Measurements from ENCODE around the gene C15orf61.

C15orf61 gene

GRCh38 chr15:67506775-67507747, 13.9 kb upstream of the C15orf61 start:
- TF ChIP-seq GATA2 (IDR thresholded peaks at IDR 0.05; ENCODE audit: low read depth, low read length): no peak
- no peak for TF ChIP-seq GATA3 (IDR thresholded peaks at IDR 0.05; ENCODE audit: low read depth, low read length)

GRCh38 chr15:67508407-67508806, 12.5 kb upstream of the C15orf61 start:
- TF ChIP-seq GATA2 (IDR thresholded peaks at IDR 0.05; ENCODE audit: low read depth, low read length) (no peak), GATA3 (IDR thresholded peaks at IDR 0.05; ENCODE audit: low read depth, low read length) (no peak)

DNA sequence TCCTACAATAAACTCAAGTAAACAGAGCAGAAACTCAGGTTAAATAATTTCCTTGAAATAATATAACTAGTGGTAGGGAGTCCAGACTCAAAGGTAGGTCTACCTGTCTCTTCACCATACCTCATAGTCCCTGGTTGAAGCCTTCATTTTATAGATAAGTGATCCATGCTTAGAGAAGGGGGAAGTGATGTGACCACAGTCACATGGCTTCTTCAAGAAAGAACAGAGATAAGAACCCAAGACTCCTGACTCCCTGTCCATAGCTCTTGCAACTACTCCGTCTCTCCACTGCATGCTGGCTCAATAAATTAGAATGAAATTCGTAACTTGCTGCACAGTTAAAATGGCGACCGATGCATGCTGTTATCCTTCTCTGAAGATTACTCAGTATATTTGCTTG, 11.0 kb upstream of the C15orf61 start:
- TF ChIP-seq GATA3 (IDR thresholded peaks at IDR 0.05; ENCODE audit: low read depth, low read length): no peak
- TF ChIP-seq GATA2 (IDR thresholded peaks at IDR 0.05; ENCODE audit: low read depth, low read length): no peak

- no peak for TF ChIP-seq GATA3 (IDR thresholded peaks at IDR 0.05; ENCODE audit: low read depth, low read length)
- TF ChIP-seq GATA2 (IDR thresholded peaks at IDR 0.05; ENCODE audit: low read depth, low read length): no peak
These were observed 10.2 kb upstream of the C15orf61 start for GRCh38 chr15:67510597-67511190.

DNA sequence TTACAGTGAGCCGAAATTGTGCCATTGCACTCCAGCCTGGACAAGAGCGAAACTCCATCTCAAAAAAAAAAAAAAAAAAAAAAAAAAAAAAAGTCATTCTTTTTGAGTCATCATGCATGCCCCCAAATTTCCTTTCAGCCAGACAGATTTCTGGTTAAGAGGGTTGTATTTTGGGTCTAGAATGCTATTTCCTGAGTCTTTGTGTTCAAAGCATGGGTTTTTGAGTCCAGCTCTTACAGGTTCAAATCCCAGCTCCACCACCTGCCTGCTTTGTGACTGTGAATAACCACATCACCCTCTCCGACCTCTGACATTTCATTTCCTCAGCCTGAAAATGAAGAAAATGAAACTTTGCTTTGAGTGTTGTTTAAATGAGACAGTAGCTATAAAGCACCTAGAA, 9.3 kb upstream of the C15orf61 start:
- TF ChIP-seq GATA3 (IDR thresholded peaks at IDR 0.05; ENCODE audit: low read depth, low read length): no peak
- TF ChIP-seq GATA2 (IDR thresholded peaks at IDR 0.05; ENCODE audit: low read depth, low read length): no peak

DNA sequence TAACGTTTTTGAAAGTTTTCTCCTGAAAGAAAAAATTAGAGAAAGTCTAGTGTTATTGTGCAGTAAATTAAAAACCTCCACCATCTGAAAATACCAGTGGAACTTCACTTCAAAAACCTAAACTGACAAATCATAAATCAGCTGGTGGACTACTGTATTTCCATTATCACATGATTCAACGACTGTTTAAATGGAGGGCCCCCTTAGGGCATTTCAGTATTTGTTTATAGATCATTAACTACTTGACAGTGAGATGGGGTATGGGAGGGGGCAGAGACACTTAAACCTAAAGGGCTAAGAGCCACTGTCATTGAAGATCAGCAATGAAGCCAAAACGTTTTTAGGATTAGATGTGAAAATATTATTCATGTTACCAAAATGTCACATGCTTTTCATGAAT, 8.8 kb upstream of the C15orf61 start:
- TF ChIP-seq GATA3 (IDR thresholded peaks at IDR 0.05; ENCODE audit: low read depth, low read length) (no peak), GATA2 (IDR thresholded peaks at IDR 0.05; ENCODE audit: low read depth, low read length) (no peak)

DNA sequence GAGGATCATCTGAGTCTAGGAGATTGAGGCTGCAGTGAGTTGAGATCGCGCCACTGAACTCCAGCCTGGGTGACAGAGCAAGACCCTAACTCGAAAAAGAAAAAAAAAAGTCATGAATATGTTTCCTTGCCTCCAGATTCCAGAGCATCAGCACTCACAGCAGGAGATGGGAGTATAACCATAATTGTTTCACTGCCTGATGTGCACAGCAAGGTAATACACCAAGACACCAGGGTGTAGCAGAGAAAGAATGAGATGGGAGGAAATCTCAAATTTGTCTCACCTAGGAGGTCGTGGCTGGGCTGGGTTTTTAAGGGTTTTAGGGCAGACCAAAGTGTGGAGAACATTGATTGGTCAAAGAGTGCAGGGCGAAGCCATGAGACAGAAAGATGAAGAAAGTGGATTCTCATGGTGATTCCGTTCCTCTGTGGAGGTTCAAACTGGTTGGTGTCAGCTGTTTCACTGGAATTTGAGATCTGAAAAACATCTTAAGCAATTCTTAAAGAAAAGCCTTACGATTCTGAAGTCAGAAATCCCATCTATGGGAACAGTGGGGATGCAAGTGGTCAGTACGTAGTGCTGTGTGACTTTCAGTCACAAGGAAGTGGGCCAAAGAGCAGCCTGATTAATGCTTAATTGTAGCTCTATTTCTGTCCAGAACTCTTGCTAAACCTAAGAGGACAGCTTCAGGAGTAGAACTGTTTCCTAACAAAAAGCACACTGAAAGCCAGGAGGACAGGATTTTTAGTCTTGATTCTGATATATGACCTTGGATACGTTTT, 7.8 kb upstream of the C15orf61 start:
- TF ChIP-seq GATA3 (IDR thresholded peaks at IDR 0.05; ENCODE audit: low read depth, low read length) (no peak), GATA2 (IDR thresholded peaks at IDR 0.05; ENCODE audit: low read depth, low read length) (no peak)

- TF ChIP-seq GATA3 (IDR thresholded peaks at IDR 0.05; ENCODE audit: low read depth, low read length) (no peak), GATA2 (IDR thresholded peaks at IDR 0.05; ENCODE audit: low read depth, low read length) (no peak)
These were observed 5.8 kb upstream of the C15orf61 start for GRCh38 chr15:67515090-67515489.

DNA sequence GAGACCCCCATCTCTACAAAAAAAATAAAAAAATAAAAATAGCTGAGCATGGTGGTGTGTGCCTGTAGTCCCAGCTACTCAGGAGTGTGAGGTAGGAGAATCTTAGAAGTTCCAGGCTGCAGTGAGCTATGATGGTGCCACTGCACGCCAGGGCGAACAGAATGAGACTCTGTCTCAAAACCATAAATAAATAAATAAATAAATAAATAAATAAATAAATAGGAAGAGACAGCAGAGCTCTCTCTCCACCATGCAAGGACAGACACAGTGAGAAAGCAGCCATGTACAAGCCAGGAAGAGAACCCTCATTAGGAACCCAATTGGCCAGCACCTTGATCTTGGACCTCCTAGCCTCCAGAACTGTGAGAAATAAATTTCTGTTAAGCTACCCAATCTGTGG, 5.4 kb upstream of the C15orf61 start:
- TF ChIP-seq GATA3 (IDR thresholded peaks at IDR 0.05; ENCODE audit: low read depth, low read length) (no peak), GATA2 (IDR thresholded peaks at IDR 0.05; ENCODE audit: low read depth, low read length) (no peak)

GRCh38 chr15:67520321-67521028, 456 bp upstream of the C15orf61 start:
- no peak for TF ChIP-seq GATA2 (IDR thresholded peaks at IDR 0.05; ENCODE audit: low read depth, low read length)
- no peak for TF ChIP-seq GATA3 (IDR thresholded peaks at IDR 0.05; ENCODE audit: low read depth, low read length)

DNA sequence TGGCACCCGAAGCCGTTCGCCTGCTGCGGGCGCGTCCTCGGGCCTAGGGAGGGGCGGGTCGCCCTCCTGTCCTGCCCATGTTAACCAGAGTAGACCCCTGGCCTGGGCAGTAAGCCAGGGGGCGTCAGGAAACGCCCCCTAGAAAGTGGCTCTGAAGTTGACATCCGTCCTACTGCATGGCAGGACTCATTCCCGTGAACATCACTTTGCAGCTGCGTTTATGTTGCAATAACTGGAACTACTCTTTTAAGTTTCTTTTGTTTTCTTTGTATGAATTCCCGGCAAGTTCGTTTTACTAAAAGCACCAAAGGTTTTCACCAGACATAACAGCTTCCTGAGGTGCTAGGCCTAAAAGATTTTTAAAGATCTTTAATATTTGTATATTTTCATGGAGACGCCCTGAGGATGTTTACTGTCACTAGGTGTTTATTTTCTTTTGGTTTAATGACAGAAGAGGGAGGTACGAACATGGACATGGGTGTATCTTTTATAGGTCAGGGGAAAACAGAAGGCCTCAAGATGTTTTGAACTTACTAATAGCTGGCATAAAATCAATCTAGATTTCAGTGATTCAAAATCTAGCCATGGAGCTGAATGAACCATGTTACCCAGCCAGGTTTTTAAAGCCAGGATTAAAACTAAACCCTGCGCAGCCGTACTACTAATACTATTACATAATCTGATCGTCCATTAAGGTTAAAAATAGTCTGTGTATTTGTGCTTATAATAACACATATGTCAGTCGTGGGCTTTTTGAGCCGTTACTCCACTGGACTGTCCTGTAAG, 1.0 kb downstream of the C15orf61 start:
- TF ChIP-seq GATA3 (IDR thresholded peaks at IDR 0.05; ENCODE audit: low read depth, low read length) (no peak), GATA2 (IDR thresholded peaks at IDR 0.05; ENCODE audit: low read depth, low read length) (no peak)

DNA sequence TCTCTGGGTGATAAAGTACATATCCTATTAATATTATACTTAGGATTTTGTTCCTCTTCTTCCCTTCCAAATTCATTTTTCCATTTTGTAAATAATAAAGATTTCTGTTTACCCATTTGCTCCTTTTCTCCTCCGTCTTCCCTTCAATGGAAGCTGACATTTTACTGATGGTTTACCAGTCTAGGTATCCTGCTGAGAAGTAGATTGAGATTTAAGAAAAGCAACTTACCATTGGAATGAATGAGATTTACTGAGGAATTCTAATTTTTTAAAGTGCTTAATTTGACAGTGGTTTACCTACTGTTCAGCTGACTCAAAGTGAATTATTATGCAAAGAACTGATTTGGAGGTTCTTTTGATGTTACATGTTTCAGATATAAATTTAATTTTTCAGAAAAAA, 2.4 kb downstream of the C15orf61 start:
- TF ChIP-seq GATA2 (IDR thresholded peaks at IDR 0.05; ENCODE audit: low read depth, low read length) (no peak), GATA3 (IDR thresholded peaks at IDR 0.05; ENCODE audit: low read depth, low read length) (no peak)

DNA sequence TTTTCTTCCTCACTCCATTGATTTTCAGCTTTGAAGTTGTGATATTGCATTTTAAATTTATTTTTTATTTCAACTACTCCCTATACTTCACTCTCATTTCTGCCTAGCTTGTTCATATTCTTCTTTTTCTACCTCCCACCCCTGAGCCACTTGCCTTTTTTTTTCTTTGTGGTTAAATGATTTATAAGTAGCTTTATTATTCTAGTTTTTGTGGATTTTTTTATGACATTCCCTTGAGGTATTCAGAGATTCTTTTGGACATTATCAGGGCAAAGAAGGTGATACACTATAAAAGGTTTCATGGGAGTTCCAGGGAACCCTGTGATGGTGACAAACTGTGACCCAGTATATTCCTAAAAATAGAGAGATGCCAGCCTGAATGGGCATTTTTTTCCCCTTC, 3.3 kb downstream of the C15orf61 start:
- TF ChIP-seq GATA2 (IDR thresholded peaks at IDR 0.05; ENCODE audit: low read depth, low read length) (no peak), GATA3 (IDR thresholded peaks at IDR 0.05; ENCODE audit: low read depth, low read length) (no peak)
